ENCODE data around the gene ERICH4.
"Not testable (repeated sequence)": the region's sequence is repeated elsewhere in the genome, so short reads cannot be mapped to it uniquely, and the experiment has no call there.

ERICH4 gene

GRCh38 chr19:41435376-41435775, 7.6 kb upstream of the ERICH4 start:
- not testable (repeated sequence) for DNase-seq (ENCODE audit: low read depth, low spot score)

GRCh38 chr19:41435936-41436673, 6.9 kb upstream of the ERICH4 start:
- no peak for DNase-seq (ENCODE audit: low read depth, low spot score)

- no peak for DNase-seq (ENCODE audit: low read depth, low spot score)
Measured at GRCh38 chr19:41436674-41436951, 6.3 kb upstream of the ERICH4 start.

- no peak for DNase-seq (ENCODE audit: low read depth, low spot score)
Measured at GRCh38 chr19:41437944-41438574, 4.9 kb upstream of the ERICH4 start.

GRCh38 chr19:41439441-41440222, 3.3 kb upstream of the ERICH4 start, which contains the start of gene DMAC2:
Gene DMAC2 (minus strand): TSS chr19:41439912. CDS start chr19:41439899, 13 bp downstream.
- DNase-seq (ENCODE audit: low read depth, low spot score), result peak; percentile 98

GRCh38 chr19:41441321-41441945, 1.5 kb upstream of the ERICH4 start:
- no peak for DNase-seq (ENCODE audit: low read depth, low spot score)

GRCh38 chr19:41443813-41444455, 978 bp downstream of the ERICH4 start:
- DNase-seq (ENCODE audit: low read depth, low spot score), result no peak

GRCh38 chr19:41445575-41445974, 2.6 kb downstream of the ERICH4 start:
- no peak for DNase-seq (ENCODE audit: low read depth, low spot score)

GRCh38 chr19:41447732-41448332, 4.9 kb downstream of the ERICH4 start:
- DNase-seq (ENCODE audit: low read depth, low spot score), result no peak

- peak; percentile 93 for DNase-seq (ENCODE audit: low read depth, low spot score)
Measured at GRCh38 chr19:41449079-41449864, 6.3 kb downstream of the ERICH4 start.

GRCh38 chr19:41449865-41450178, 6.9 kb downstream of the ERICH4 start:
- DNase-seq (ENCODE audit: low read depth, low spot score), result no peak

GRCh38 chr19:41452584-41453275, 9.8 kb downstream of the ERICH4 start:
- DNase-seq (ENCODE audit: low read depth, low spot score), result no peak

GRCh38 chr19:41455936-41456335, 13.0 kb downstream of the ERICH4 start:
- DNase-seq (ENCODE audit: low read depth, low spot score), result no peak

GRCh38 chr19:41456342-41456918, 13.5 kb downstream of the ERICH4 start:
- no peak for DNase-seq (ENCODE audit: low read depth, low spot score)

GRCh38 chr19:41457241-41457640, 14.3 kb downstream of the ERICH4 start:
- DNase-seq (ENCODE audit: low read depth, low spot score), result no peak

- no peak for DNase-seq (ENCODE audit: low read depth, low spot score)
Measured at GRCh38 chr19:41462497-41462896, 19.5 kb downstream of the ERICH4 start.

- DNase-seq (ENCODE audit: low read depth, low spot score), result not testable (repeated sequence)
Measured at GRCh38 chr19:41463257-41464256, 20.6 kb downstream of the ERICH4 start.

- DNase-seq (ENCODE audit: low read depth, low spot score), result no peak
Measured at GRCh38 chr19:41476583-41476982, 33.6 kb downstream of the ERICH4 start.

All from ELF-1 (cell line).